GM19372 (cell line): ENCODE measurements around the gene MRPL23.

ENCODE experiments used
- ATAC-seq: cut with Tn5 transposase; IDR thresholded peaks from one replicate; pipeline ENCODE4 v1.9.1; 2021; ENCODE audit warnings: mild to moderate bottlenecking, low read depth, moderate library complexity; ENCODE audit not compliant: unreplicated experiment

MRPL23 gene

DNA sequence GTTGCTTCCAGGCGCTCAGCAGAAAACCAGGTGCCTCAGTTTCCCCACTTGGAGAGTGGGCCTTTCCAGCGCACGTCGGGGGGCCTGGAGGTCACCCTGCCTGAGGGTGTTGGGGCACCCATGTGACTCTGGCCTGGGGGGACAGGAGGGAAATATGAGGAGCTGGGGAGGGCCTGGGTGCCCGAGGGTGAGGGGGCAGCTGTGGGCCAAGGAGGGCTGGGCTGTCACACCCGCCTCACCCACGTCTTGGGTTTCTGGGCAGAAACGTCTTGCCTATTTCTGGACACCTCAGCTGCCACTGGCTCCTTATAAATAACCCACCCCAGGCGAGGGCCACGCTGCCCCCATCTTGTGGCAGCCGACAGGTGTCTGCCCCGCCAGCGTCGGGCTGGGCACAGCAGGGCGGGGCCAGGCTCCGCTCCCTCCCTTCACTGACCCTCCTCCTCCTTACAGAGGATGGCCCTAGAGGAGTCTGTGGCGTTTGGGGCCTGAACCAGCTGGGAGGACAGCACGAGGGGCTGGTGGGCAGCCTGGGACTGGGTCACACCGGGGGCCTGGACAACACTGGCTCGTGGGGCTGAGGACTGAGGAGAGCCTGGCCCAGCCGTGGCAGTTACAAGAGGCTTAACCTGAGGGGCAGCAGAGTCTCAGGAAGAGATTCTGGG, 26.1 kb upstream of the MRPL23 start:
- ATAC-seq = no peak

DNA sequence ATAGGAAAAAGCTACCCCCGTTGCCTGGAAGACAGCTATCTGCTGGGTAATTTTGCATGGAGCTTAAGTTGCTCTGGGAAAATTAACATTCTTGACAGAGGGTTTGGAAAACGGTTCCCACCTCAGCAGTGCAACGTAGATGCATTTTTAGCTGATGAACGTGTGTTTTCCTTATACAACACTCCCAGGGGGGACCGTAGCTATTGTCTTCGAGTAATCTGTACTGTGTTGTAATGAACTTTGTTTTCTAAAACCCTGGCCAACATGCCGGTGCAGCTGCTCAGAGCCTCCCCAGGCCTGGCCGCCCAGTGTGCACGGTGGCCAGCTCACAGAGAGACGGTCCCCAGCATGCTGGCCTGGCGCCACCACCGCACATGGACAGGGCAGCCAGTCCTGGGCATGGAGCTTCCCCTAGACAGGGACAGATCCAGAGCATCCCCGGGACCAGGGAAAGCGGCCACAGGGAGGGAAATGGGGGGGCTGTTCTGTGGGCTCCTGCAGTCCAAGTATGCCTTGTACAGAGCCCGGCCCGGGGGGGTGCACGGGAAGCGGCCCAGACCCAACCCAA, 25.5 kb upstream of the MRPL23 start:
- ATAC-seq = no peak

DNA sequence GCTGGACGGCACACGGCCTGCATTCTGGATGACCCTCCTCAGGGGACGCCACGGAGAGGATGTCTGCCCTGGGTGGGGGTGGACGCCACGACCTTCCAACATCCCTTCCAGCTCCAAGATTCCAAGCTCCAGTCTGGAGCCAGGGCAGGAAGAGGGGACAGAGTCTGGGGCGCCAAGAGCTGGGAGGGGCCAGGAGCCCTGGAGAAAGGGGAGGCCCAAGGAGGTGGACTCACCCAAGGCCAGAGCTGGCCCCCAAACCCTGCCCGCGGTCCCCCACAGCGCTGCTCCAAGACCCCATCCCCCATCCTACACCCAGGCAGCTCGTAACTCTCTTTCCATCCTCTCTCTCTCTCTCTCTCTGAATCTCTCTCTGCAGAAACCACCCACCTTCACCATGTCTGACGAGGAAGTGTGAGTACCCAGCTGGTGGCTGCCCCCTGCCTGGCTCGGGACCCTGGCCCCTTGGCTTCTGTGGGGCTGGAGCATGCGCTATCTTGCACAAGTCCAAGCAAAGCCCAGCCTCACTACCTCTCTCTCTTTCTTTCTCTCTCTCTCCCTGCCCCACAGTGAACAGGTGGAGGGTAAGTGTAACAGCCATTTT, 24.6 kb upstream of the MRPL23 start:
- no peak for ATAC-seq

DNA sequence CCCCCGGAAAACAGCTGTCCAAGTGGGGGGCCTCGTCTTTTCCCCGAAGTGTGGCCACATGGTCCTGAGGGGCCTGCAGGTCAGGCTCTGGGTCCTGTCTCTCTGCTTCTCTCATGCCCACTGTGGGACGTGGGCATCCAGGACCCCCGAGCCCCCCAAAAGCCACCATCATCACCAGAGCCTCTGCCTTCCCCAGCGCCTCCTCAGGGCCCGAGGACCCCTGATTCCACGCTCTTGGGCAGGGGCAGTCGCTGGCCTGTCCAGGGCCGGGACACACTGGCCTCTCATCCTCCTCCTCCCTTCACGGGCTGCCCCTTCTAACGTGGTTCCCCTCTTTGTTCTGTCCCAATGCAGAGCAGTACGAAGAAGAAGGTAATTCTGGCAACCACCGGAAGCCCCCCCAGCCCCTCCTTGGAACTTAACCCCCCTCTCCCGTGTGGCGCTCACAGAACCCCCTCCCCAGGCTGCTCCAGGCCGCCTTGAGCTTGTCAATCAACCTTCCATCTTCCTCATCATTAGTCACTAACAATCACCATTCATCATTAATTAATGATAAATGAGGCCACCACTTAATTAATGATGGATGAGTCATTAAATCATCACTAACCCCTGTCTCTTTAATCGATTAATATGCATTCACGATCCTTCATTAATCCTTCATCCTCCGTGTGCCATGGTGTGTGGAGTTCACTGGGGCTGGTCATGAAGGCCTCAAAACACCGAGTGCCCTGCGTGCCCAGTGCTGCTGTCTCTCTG, 23.8 kb upstream of the MRPL23 start:
- no peak for ATAC-seq

DNA sequence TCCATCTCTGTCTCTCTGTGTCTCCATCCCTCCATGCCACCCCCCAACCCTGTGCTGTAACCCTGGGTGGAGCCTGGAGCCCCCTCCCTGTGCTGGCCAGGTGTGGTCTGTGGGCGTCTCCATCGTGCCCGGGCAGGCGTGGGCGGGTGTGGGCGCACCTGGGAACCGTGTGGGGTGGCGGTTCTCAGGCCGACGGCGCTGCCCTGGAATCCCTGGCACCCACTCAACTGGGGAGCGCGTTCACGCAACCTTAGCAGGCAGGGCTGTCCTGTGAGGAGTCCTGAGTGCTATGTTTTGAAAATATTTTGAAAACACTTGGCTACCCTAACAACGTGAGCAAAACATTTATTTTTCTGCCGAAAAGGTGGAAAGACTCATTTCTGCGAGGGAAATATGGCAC, 23.0 kb upstream of the MRPL23 start:
- no peak for ATAC-seq

DNA sequence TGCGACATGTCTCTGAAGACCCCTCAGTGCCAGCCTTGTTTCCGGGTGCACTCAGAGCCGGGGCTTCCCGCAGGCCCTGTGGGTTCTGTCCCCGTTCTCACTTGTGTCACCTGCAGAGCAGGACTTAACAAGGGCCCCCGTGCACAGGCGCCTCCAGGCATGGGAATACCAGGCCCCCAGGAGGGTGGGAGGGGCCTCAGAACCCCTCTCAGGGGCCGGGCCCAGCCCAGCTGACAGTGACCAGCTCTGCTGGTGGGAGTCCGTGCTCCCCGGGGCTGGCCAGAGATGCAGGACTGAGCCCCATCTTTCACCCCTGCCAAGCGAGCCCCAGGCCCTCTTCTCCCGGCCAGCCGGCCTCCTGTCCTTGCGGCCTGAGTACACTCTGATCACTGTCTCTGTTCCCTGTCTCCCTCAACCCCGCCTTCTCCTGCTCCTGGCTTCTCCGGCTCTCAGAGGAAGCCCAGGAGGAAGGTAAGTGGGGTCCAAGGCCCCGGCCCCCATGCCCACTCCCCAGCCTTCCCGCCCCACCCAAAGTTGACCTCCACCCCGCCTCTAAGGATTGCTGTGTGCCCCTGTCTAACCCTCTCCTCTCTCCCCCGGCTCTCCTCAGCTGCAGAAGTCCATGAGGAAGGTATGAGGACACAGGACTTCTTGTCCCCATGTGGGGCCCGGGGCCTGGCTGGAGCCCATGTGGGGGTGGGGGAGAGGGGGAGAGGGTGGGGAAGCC, 22.3 kb upstream of the MRPL23 start:
- ATAC-seq = no peak

DNA sequence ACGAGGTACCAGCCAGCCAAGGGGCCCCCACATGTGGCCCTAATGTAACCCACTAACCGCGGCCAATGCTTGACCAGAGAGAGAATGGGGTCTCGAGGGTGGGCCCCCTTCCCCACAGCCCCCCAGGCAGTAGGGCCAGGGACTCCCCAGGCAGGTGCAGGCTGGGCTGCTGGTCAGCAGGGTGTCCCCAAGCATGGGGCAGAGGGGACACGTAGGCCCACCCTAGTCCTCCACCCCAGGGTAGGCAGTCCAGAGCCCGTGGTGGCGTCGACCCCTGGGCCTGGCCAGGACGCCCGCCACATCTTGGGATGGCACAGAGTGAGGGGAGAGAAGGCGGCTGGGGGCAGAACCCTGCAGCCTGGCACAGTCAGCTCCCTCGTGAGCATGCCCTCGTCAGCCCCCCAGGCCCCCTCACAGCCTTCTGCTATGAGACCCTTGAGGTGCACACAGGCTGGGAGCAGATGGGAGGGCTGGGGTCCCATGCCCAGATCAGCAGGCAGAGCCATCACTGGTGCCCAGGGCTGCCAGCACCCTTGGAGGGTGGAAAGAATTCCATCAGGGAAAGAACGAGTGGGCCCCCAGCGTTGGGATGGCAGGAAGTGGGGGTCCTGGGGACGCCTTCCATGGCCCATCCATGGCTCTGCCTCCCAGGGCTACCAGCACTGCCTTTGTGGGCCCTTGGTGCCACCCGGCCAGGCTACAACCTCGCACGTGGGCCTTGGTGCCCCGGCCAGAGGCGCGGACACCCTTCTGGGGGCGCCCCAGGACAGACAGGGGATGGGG, 21.6 kb upstream of the MRPL23 start:
- ATAC-seq = no peak

DNA sequence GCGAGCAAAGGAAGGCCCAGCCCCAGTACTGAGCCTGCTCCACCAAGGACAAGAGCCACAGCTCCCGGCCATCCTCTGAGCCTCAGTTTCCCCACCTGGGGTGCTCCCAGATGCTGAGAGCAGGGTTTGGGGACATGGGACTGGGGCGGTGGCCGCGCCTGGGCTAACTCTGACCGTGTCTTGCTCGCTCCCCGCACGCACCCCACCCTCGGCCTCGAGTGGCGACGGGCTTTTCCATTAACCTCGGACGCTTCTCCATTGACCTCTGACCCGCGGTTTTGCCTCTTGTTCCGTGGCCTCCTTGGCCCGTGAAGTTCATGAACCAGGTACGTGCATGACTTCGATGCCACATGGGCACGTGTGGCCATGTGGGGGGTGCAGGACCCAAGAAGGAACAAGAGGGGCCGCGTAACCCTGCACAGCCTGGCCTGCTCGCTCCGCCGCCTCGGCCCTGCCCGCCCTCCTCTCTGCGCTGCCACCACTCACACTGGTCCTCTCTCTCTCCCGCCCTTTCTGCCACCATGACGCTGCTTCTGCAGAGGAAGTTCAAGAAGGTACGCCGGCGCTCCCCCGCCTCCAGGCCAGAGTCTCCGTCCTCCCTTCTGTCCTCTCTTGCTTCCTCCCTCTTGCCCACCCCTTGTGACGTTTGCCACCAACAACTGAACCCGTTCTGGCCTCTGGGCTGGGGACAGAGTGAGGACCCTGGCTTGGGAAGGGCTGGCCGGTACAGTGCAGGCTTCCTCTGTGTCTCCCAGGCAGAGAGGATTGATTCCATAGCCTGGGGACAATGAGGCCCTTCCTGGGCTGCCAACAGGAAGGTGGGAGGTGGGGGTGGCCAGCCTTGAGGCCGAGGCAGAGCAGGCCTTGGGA, 20.7 kb upstream of the MRPL23 start:
- ATAC-seq = no peak

DNA sequence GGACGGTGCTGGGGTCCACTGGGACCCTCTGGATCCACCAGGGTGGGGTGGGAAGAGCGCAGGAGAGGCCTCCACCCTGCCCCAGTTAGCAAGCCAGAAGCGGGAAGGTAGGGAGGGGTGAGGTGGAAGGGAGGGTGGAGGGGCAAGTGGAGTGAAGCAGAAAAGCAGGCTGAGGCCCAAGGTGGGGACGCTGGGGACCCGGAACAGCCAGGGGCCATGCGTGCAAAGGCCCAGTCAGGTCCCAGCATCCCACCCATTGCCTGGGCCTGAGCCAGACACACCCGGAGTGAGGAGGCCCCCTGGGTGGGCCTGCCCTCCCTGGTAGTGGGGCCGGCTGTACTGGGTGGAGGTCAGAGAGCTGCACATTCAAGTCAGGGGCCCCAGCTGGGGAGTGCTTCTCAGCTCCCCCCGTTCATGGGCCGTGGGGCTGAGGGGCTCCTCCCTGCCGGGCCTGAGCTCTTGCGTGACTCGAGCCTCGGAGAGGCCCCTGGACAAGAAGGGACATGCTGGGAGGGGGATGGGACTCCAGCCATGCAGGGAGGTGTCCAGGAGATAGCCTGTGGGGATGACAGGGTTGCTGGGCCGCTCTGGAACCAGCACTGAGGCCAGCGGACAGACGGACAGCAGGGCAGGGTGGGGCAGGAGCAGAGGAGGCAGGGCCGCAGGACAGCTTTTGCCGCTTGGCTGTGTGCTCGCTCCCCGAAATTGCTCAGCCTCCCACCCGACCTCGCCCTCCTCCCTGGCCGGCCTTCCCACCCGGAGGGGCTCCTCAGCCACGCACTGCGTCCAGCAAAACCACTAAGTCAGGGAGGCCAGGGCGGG, 19.9 kb upstream of the MRPL23 start:
- no peak for ATAC-seq

DNA sequence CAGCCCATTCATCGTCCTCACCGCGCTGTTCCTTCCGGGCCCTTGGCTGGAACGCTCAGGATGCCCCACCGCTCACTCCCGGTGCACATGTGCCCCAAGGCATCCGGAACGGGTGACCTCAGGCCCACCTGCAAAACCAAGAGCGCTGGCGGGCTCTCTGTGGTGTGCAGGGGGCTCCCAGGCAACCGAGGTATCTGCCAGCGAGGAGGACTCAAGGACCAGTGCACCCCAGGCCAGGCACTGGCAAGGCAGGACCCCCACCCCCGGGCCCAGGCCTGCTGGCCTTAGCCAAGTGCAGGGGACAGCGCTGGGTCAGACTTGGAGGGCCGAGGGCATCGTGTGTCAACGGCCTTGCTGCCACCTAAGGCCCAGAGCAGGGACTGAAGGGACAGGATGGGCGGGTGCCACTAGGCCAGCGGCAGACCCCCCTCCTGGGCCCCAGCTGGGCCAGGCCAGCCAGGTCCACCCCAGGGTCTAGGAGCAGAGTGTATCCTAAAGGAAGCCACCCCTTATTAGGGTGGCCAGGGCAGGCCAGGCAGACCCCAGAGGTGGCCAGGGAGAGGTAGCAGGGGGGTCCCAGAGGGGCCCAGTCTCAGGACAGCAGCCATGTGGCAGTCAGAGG, 19.2 kb upstream of the MRPL23 start:
- ATAC-seq = no peak

DNA sequence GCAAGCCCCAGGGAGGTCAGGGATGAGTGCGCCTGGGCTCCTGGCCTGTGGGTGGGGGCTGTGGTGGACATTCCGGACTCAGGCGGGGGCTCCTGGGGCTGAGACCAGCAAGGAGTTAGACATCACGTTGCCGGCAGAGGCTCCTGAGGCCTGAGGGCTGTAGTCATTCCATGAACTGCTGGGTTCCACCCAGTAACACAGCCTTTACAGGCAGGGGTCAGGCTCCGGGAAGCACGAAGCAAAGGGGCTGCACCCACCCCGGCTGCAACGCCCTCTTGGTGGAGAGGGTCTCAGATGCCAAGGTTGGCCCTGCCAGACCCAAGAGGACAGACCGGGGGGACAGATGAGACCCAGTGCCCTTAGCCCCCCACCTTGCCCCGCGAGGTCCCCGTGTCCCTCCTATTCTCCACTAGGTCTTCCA, 18.7 kb upstream of the MRPL23 start:
- no peak for ATAC-seq

DNA sequence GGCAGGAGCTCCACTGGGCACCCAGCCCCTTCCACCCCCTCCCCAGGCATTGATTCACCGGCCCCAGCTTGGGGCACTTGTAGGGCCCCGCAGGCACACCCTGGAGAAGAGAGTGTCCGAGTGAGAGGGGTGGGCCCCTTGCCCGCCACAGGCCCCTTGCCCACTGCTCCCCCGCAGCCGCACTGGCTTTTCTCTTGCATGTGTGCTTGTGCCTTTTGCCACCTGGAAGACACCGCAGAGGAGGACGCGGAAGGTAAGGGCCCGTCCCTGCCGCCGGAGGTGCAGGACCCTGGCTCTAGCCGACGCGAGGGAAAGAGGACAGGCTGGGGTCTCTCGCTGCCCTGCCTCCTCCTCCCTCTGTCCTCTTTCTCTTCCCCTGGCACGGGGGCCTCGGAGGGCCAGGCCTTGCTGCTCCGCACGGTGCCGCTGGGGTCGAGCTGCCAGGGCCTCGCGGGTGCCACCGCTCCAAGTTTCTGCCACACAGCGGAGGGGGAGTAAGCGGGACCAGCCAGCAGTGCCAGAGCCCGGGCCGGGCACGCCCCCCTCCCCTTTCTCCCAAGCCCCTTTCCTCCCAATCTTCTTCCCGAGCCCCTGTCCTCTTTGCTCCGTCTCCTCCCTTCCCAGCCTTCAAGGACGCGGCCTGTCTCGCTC, 18.1 kb upstream of the MRPL23 start:
- ATAC-seq = no peak

DNA sequence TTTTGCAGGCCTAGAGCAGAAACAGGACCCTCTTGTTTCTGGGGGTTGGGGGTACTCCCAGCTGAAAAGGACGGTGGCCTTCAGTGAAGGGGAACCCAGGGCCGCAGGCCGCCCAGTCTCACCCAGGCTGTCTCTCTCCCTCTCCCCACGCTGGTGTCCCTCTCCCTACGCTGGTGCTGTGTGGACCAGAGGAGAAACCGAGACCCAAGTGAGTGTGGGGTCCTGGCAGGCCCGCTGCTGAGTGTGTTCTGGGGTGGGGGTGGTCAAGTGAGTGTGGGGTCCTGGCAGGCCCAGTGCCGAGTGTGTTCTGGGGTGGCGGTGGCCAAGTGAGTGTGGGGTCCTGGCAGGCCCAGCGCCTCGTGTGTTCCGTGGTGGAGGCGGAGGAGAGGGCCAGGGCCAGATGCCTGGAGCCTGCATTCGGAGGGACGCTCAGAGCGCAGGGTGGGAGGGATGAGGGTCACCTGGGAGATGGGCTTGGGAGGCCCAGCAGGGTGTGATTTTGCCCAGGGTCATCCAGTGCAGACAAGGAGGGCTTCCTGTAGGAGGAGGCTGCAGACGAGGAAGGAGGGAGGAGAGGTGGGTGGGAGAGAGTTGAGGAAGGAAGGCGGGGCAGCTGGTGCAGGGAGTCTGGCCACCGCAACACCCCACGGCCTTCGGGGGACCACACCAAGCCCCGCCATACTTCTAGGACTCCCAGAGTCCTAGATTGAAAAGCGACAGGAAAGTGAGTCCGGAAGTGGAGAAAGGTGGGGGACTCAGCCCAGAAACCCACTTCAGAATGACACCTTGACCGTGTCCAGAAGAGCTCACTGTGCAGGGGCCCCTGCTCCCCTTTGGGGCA, 17.3 kb upstream of the MRPL23 start:
- ATAC-seq = no peak

DNA sequence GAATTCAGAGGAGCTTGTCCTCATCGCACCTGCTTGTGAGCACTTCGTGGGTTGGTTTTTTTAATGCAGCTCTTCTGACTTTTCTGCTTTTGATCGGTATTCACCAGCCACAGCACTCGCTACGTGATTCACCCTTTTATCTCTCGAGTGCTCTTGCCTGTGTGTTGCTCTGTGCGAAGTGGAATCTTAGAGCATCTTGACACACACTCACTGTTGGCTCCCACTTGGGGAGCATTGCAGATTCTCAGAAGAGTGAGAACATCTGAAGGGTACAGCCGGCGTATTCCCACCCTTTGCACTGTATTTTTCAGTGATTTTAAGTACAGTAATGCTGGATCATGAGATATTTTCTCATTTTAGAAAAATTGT, 16.7 kb upstream of the MRPL23 start:
- ATAC-seq = no peak

DNA sequence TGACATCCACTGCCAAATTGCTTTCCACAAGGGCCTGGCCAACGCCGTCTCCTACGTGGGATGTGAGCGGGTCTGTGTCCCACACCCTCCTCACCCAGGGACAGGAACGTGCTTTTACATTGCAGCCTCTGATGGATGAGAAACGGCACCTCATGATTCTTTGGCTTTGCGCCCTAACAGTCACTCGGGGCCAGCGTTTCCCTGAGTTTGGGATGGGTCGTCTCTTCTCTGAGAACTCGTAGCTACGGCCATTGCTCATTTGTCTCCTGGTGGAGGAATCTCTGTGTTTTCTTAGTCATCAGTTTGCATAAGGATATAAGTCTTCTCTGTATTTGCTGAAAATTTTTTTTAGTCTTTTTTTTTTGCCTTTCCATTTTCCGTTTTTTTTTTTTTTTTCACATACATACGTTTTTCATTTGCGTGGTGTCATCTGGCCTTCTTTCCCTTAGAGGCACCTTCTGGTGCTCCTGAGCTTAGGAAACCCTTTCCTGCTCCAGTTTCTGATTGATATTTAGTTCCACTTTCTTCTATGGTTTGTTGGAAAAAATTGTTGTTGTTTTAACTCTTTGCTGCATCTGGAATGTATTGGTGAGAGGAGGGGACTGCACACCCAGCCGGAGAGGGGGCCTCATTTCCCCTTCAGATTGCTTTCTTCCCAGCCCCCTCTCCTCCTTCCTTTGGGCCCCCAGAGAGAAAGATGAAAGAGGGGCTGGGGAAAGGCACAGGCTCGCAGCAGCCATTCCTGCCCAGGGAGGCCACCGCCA, 15.6 kb upstream of the MRPL23 start:
- ATAC-seq = no peak

DNA sequence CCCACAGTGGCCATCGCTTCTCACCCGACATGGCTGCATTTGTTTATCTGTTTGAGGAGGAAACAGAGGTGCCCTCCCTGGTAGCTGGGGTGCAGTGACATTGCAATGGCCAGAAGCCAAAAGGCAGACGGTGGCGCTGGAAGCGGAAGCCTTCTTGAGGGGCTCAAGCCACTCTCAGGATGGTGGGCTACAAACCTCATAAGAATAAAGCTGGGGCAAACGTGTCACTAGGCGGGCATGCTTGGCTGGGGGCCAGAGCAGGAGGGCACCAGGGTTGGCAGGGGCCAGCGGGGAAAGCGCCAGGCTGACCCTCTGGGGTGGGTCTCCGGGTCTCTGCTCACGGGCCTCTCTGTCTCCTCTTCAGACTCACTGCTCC, 15.0 kb upstream of the MRPL23 start:
- ATAC-seq = no peak
